Heart right ventricle (tissue), 16 donors: Measurements from ENCODE around the gene KCNMB2. TPM values are rescaled to one million over a fixed set of nuclear protein-coding genes. Genes with fewer than 3 reads are reported as not detected.

ENCODE experiments used
- ATAC-seq, 8 donors: fragments of 200-7000 bp; cut with Tn5 transposase; one replicate each; pipeline ENCODE4 v1.9.1; 2020; ENCODE audit warnings: mild to moderate bottlenecking in 8 of 8, moderate library complexity in 8 of 8, moderate number of reproducible peaks in 1 of 8
- DNase-seq, 2 donors: peaks; one replicate each; pipeline ENCODE4 v3.0.0-alpha.2; 2020
- H3K27ac ChIP-seq, 10 donors: fragments of 200-600 bp; sonication (generic) in 2 of 10; one replicate each; pipeline versions ENCODE4 v1.5.0 to v1.8.0; 2020 to 2022; ENCODE audit warnings: mild to moderate bottlenecking in 3 of 10
- H3K27me3 ChIP-seq, 7 donors: fragments of 200-600 bp; one replicate each; pipeline ENCODE4 v1.8.0; 2021 to 2022; ENCODE audit warnings: mild to moderate bottlenecking in 2 of 7
- H3K36me3 ChIP-seq, 9 donors: fragments of 200-600 bp; sonication (generic) in 1 of 9; one replicate each; pipeline versions ENCODE4 v1.5.0 to v1.8.0; 2020 to 2022; ENCODE audit warnings: mild to moderate bottlenecking in 2 of 9
- H3K4me1 ChIP-seq, 9 donors: fragments of 200-600 bp; sonication (generic) in 1 of 9; one replicate each; pipeline versions ENCODE4 v1.5.0 to v1.8.0; 2020 to 2022; ENCODE audit warnings: mild to moderate bottlenecking in 4 of 9
- H3K4me3 ChIP-seq, 10 donors: fragments of 200-600 bp; sonication (generic) in 2 of 10; one replicate each; pipeline versions ENCODE4 v1.5.0 to v1.8.0; 2020 to 2022; ENCODE audit warnings: mild to moderate bottlenecking in 7 of 10, moderate library complexity in 2 of 10
- H3K9me3 ChIP-seq, 11 donors: fragments of 200-600 bp in 10 of 11; sonication (generic) in 2 of 11; one replicate each; pipeline versions ENCODE4 v1.5.0 to v1.8.0; 2013 to 2022; ENCODE audit warnings: mild to moderate bottlenecking in 2 of 11, control low read depth in 1 of 11, moderate library complexity in 1 of 11
- CTCF ChIP-seq, 9 donors: fragments of 200-600 bp; sonication (generic) in 2 of 9; IDR thresholded peaks; one replicate each; pipeline versions ENCODE4 v1.5.0 to v1.8.0; 2021 to 2022; ENCODE audit warnings: antibody characterized with exemption in 9 of 9, mild to moderate bottlenecking in 5 of 9, moderate library complexity in 1 of 9
- WGBS, 2 donors: extraction: QIAGEN DNeasy Blood & Tissue Kit; methylation state at CpG; one replicate each; pipeline ENCODE4 v1.1.7; 2013; ENCODE audit warnings: inconsistent platforms in 1 of 2; 5-methylcytosine and 5-hydroxymethylcytosine counted together
- intact Hi-C, 10 donors: fragments of 100-400 bp; cut with DNase I; formaldehyde crosslinking; loops; one replicate each; pipeline versions ENCODE4 v1.11.1 to v1.14.2; 2022
- polyA plus RNA-seq, 2 donors: library from polyadenylated mRNA; stranded (reverse); fragments of 200-250 nt; gene quantifications; one replicate each; pipeline ENCODE4 v1.2.3, GENCODE V29; 2013
- total RNA-seq, 10 donors: library from RNA; stranded (reverse); fragmentation: NEBNext Ultra II Directional in 3 of 10; extraction: Animal tissue kit (Norgen Biotek cat#: 25700) in 3 of 10; gene quantifications; one replicate each; pipeline versions ENCODE4 v1.2.1 to v1.2.4, GENCODE V29; 2021 to 2023
- donor health status: Arrhythmogenic right ventricular cardiomyopathy.
- donor health status: ischemic (EF 13 %, LVEDD 7.1; RV severe dilation, severe dysfunction).
- donor health status: healthy with polysubstance abuse.
- donor health status: DM: no; HTN: yes; CAD: no.
- donor health status: DM: no; HTN: no; CAD: no.
- donor health status: ischemic (EF 25% LVEDD 6.9; RV normal size, moderate dysfunction).
- donor health status: ischemic (EF 25% LVEDD 5.7; RV mildly dilated, moderate dysfunction).
- donor health status: healthy.
- donor health status: DM: yes; HTN: yes; CAD: no.
- donor health status: Ischemic cardiomyopathy.
- donor health status: ischemic (EF 35%, LVEDD 5.7; RV mildly dilated, moderate dysfunction).
- donor health status: nonischemic (EF 11% LVEDD 7.7; RV severe dilation, severe dysfunction).
- donor health status: DM: yes; HTN: yes; CAD: no.
- donor health status: PGD.
- donor health status: ischemic (EF 29% LVEDD 5.4; RV normal size, mild dysfunction).
- donor health status: nonischemic (EF 23%, LVEDD 6.1; RV moderate dilation, normal function).

The KCNMB2 gene
- total and polyA plus RNA-seq, 12 donors, result 0.55 to 9.2 (median 3.6) TPM

GRCh38 chr3:178707311-178708031 lies 171.2 kb downstream of the KCNMB2 start:
- intact Hi-C loops, result no loop called here
- H3K4me1 ChIP-seq, result peaks cover 0 to 31% (median 8%) of the 10 kb centered on the region in 9 donors
- no peak overlapping the region for H3K4me3 ChIP-seq
- ATAC-seq, result no peak
- H3K36me3 ChIP-seq, result no peaks in the 10 kb centered on the region
- no peaks in the 10 kb centered on the region for H3K9me3 ChIP-seq
- DNase-seq, result no peak
- no peak for TF ChIP-seq CTCF (IDR thresholded peaks at IDR 0.05)
- no peak overlapping the region for H3K27ac ChIP-seq
- WGBS, 2 donors, result 77 to 84% methylated on average over 3 of the region's 3 CpGs
- H3K27me3 ChIP-seq, result no peaks in the 10 kb centered on the region

- intact Hi-C loops, result no loop called here
- no peak overlapping the region for H3K27ac ChIP-seq
- peaks cover 0 to 34% (median 14%) of the 10 kb centered on the region in 9 donors for H3K4me1 ChIP-seq
- no peaks in the 10 kb centered on the region for H3K27me3 ChIP-seq
- TF ChIP-seq CTCF (IDR thresholded peaks at IDR 0.05), result no peak
- DNase-seq (no peak), ATAC-seq (peak in 4 of 8 donors; percentile 18 to 70 (median 38))
- no peaks in the 10 kb centered on the region for H3K9me3 ChIP-seq
- H3K4me3 ChIP-seq, result no peak overlapping the region
- WGBS, 2 donors, result 24 to 28% methylated on average over 6 of the region's 6 CpGs
- H3K36me3 ChIP-seq, result no peaks in the 10 kb centered on the region
Observed at GRCh38 chr3:178709051-178709450, 172.8 kb downstream of the KCNMB2 start.

- DNase-seq (no peak), ATAC-seq (peak in 4 of 8 donors; percentile 6 to 50 (median 14))
- no peak for TF ChIP-seq CTCF (IDR thresholded peaks at IDR 0.05)
- intact Hi-C loops, result no loop called here
- no peaks in the 10 kb centered on the region for H3K9me3 ChIP-seq
- no peaks in the 10 kb centered on the region for H3K27me3 ChIP-seq
- 43 to 52% methylated on average over 3 of the region's 3 CpGs for WGBS, 2 donors
- H3K36me3 ChIP-seq, result no peaks in the 10 kb centered on the region
- peak overlapping the region in 5 of 10 donors; percentile 15 to 72 (median 24) for H3K27ac ChIP-seq
- H3K4me3 ChIP-seq, result no peak overlapping the region
- peaks cover 0 to 43% (median 20%) of the 10 kb centered on the region in 9 donors for H3K4me1 ChIP-seq
Observed at GRCh38 chr3:178711753-178712152, 175.5 kb downstream of the KCNMB2 start.

- no peak for DNase-seq
Observed at GRCh38 chr3:178712247-178712646, 176.0 kb downstream of the KCNMB2 start.

More at GRCh38 chr3:178712247-178712646, 176.0 kb downstream of the KCNMB2 start:
- Histone ChIP-seq H3K4me1 (peaks cover 0 to 42% (median 19%) of the 10 kb centered on the region in 9 donors), H3K4me3 (no peak overlapping the region), H3K27me3 (no peaks in the 10 kb centered on the region), H3K36me3 (no peaks in the 10 kb centered on the region), H3K27ac (peak overlapping the region in 3 of 10 donors; percentile 18 to 72 (median 24)), H3K9me3 (no peaks in the 10 kb centered on the region)
- TF ChIP-seq CTCF (IDR thresholded peaks at IDR 0.05), result no peak
- peak in 5 of 8 donors; percentile 28 to 58 (median 38) for ATAC-seq
- intact Hi-C loops, result no loop called here
- 47 to 61% methylated on average over 5 of the region's 5 CpGs for WGBS, 2 donors
